Cardiac muscle cell (in vitro differentiated cells and primary cell): ENCODE data around the gene CHEK1. TPM values are rescaled to one million over a fixed set of nuclear protein-coding genes. Genes with fewer than 3 reads are reported as not detected.

Source experiments
- DNase-seq, 2 donors: peaks; one replicate each; pipeline versions ENCODE4 v3.0.0 to v3.0.0-alpha.2; 2010 to 2017; ENCODE audit warnings: low read depth in 1 of 2, low spot score in 1 of 2
- H3K27ac ChIP-seq: fragments of 200-600 bp; sonication (generic); 2 replicates; pipeline ENCODE4 v1.5.1; 2016
- H3K27me3 ChIP-seq: fragments of 200-600 bp; sonication (generic); 2 replicates; pipeline ENCODE4 v1.6.0; 2016; ENCODE audit warnings: control low read depth
- H3K36me3 ChIP-seq: fragments of 200-600 bp; sonication (generic); 2 replicates; pipeline ENCODE4 v1.5.1; 2016; ENCODE audit warnings: control low read depth
- H3K4me1 ChIP-seq: fragments of 200-600 bp; sonication (generic); 2 replicates; pipeline ENCODE4 v1.8.1; 2017; ENCODE audit warnings: low read depth, mild to moderate bottlenecking, mixed run types
- H3K4me3 ChIP-seq: fragments of 200-600 bp; sonication (generic); 2 replicates; pipeline ENCODE4 v1.5.1; 2016; ENCODE audit warnings: mild to moderate bottlenecking
- H3K9me3 ChIP-seq: fragments of 200-600 bp; sonication (generic); 2 replicates; pipeline ENCODE4 v1.5.1; 2017; ENCODE audit warnings: low read depth, mild to moderate bottlenecking, control low read depth
- polyA plus RNA-seq: library from polyadenylated mRNA; unstranded; fragments of >200 nt; fragmentation: Nextera tagmentation; extraction: Ambion mirVana; gene quantifications from 2 replicates; pipeline ENCODE4 v1.2.1, GENCODE V29; 2016
- total RNA-seq: library from RNA; depleted of rRNA; stranded (reverse); fragments of >200 nt; gene quantifications from 2 replicates; pipeline ENCODE4 v1.2.3, GENCODE V29; 2016
- TF ChIP-seq, protein P1 (sequence below): IDR thresholded peaks from 2 replicates; pipeline ENCODE4 v1.5.1; 2012; ENCODE audit warnings: low read depth, mild to moderate bottlenecking, low read length

The CHEK1 gene
- total and polyA plus RNA-seq, 2 experiments from 2014 or later, result 11.4 to 12.6 TPM

DNA sequence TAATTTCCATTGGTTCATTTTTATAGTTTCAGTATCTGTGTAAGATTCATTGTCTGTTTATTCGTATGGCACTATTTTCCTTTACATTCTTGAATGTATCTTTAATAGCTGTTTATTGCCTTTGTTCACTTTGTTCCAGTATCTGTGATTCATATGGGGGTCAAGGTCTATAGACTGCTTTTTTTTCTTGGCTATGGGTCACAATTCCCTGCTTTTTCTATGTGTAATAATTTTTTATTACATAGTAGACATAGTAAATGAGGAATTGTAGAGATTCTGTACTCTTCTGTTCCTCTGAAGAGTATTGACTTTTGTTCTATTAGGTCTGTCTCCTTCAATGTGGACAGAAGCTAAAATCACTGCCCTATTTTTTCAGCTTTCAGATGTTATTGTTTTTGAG, 45.2 kb downstream of the CHEK1 start:
- Histone ChIP-seq H3K4me1 (no peaks in the 10 kb centered on the region), H3K27ac (no peak overlapping the region), H3K36me3 (no peaks in the 10 kb centered on the region), H3K9me3 (no peaks in the 10 kb centered on the region), H3K27me3 (no peaks in the 10 kb centered on the region), H3K4me3 (no peak overlapping the region)
- TF ChIP-seq, protein P1, sequence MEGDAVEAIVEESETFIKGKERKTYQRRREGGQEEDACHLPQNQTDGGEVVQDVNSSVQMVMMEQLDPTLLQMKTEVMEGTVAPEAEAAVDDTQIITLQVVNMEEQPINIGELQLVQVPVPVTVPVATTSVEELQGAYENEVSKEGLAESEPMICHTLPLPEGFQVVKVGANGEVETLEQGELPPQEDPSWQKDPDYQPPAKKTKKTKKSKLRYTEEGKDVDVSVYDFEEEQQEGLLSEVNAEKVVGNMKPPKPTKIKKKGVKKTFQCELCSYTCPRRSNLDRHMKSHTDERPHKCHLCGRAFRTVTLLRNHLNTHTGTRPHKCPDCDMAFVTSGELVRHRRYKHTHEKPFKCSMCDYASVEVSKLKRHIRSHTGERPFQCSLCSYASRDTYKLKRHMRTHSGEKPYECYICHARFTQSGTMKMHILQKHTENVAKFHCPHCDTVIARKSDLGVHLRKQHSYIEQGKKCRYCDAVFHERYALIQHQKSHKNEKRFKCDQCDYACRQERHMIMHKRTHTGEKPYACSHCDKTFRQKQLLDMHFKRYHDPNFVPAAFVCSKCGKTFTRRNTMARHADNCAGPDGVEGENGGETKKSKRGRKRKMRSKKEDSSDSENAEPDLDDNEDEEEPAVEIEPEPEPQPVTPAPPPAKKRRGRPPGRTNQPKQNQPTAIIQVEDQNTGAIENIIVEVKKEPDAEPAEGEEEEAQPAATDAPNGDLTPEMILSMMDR, result no peak
- no peak for DNase-seq

GRCh38 chr11:125671561-125671960, 46.6 kb downstream of the CHEK1 start:
- TF ChIP-seq, protein P1, result no peak

GRCh38 chr11:125674210-125674609, 49.2 kb downstream of the CHEK1 start:
- Histone ChIP-seq H3K27me3 (no peaks in the 10 kb centered on the region), H3K4me1 (no peaks in the 10 kb centered on the region), H3K4me3 (no peak overlapping the region), H3K9me3 (no peaks in the 10 kb centered on the region), H3K36me3 (no peaks in the 10 kb centered on the region), H3K27ac (no peak overlapping the region)
- TF ChIP-seq, protein P1, result no peak
- no peak for DNase-seq

More at GRCh38 chr11:125671561-125671960, 46.6 kb downstream of the CHEK1 start:
- Histone ChIP-seq H3K9me3 (no peaks in the 10 kb centered on the region), H3K36me3 (no peaks in the 10 kb centered on the region), H3K4me1 (no peaks in the 10 kb centered on the region), H3K27me3 (no peaks in the 10 kb centered on the region), H3K4me3 (no peak overlapping the region), H3K27ac (no peak overlapping the region)
- no peak for DNase-seq

GRCh38 chr11:125675196-125675595, 50.2 kb downstream of the CHEK1 start:
- Histone ChIP-seq H3K4me3 (no peak overlapping the region), H3K4me1 (no peaks in the 10 kb centered on the region), H3K27ac (no peak overlapping the region), H3K36me3 (no peaks in the 10 kb centered on the region), H3K27me3 (no peaks in the 10 kb centered on the region), H3K9me3 (no peaks in the 10 kb centered on the region)
- no peak for DNase-seq
- TF ChIP-seq, protein P1, result no peak

GRCh38 chr11:125679397-125679796, 54.4 kb downstream of the CHEK1 start:
- TF ChIP-seq, protein P1, result peak; percentile 8
- H3K4me1 ChIP-seq, result no peaks in the 10 kb centered on the region

DNA sequence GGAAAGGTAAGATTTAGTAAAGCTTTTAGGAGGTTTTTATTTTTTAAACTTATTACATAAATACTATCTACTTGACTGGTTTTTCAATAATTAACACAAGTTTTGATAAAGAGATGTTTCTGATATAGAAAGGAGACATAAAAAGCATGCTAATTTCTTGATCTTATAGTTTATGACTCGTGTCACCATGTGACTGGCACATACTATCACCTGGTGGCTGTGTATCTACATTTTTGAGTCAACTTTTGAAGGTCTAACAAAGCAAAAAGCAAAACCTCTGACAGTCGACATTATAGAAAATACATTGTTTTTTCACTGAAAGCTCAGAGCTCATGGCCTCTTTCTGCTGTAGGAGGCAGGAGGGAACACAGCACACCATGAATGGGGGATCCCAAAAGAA, 54.9 kb downstream of the CHEK1 start:
- Histone ChIP-seq H3K9me3 (no peaks in the 10 kb centered on the region), H3K27ac (no peak overlapping the region), H3K36me3 (no peaks in the 10 kb centered on the region), H3K27me3 (no peaks in the 10 kb centered on the region), H3K4me3 (no peak overlapping the region), H3K4me1 (no peaks in the 10 kb centered on the region)
- TF ChIP-seq, protein P1, result no peak
- no peak for DNase-seq

More at GRCh38 chr11:125679397-125679796, 54.4 kb downstream of the CHEK1 start:
- Histone ChIP-seq H3K27ac (no peak overlapping the region), H3K9me3 (no peaks in the 10 kb centered on the region), H3K27me3 (no peaks in the 10 kb centered on the region), H3K4me3 (no peak overlapping the region), H3K36me3 (no peaks in the 10 kb centered on the region)
- peak in 1 of 2 donors; percentile 3 for DNase-seq
